Measurements from ENCODE around the gene SMAD3.

SMAD3 gene

GRCh38 chr15:67177752-67178151 lies 112.3 kb downstream of the SMAD3 start:
- H3K4me3 ChIP-seq (ENCODE audit: low read depth, low read length) = no peak overlapping the region
- in situ Hi-C loops (cut with HindIII; ENCODE audit: low sequenced_read_pairs) = no loop called here
- TF ChIP-seq CTCF (IDR thresholded peaks at IDR 0.05; ENCODE audit: low read depth, low read length, missing control alignments) = no peak
- DNase-seq (ENCODE audit: low read depth) = no peak

GRCh38 chr15:67178569-67179210 lies 113.3 kb downstream of the SMAD3 start:
- no peak for TF ChIP-seq CTCF (IDR thresholded peaks at IDR 0.05; ENCODE audit: low read depth, low read length, missing control alignments)
- DNase-seq (ENCODE audit: low read depth) = peak; percentile 95
- no peak overlapping the region for H3K4me3 ChIP-seq (ENCODE audit: low read depth, low read length)
- in situ Hi-C loops (cut with HindIII; ENCODE audit: low sequenced_read_pairs) = no loop called here

- in situ Hi-C loops (cut with HindIII; ENCODE audit: low sequenced_read_pairs) = no loop called here
Measured at GRCh38 chr15:67179411-67179995, 114.1 kb downstream of the SMAD3 start.

GRCh38 chr15:67180035-67180434 lies 114.6 kb downstream of the SMAD3 start:
- DNase-seq (ENCODE audit: low read depth) = no peak
- no peak for TF ChIP-seq CTCF (IDR thresholded peaks at IDR 0.05; ENCODE audit: low read depth, low read length, missing control alignments)
- in situ Hi-C loops (cut with HindIII; ENCODE audit: low sequenced_read_pairs) = no loop called here
- H3K4me3 ChIP-seq (ENCODE audit: low read depth, low read length) = no peak overlapping the region

More at GRCh38 chr15:67179411-67179995, 114.1 kb downstream of the SMAD3 start:
- no peak overlapping the region for H3K4me3 ChIP-seq (ENCODE audit: low read depth, low read length)
- no peak for TF ChIP-seq CTCF (IDR thresholded peaks at IDR 0.05; ENCODE audit: low read depth, low read length, missing control alignments)
- DNase-seq (ENCODE audit: low read depth) = no peak

GRCh38 chr15:67180514-67181191 lies 115.3 kb downstream of the SMAD3 start:
- no peak overlapping the region for H3K4me3 ChIP-seq (ENCODE audit: low read depth, low read length)
- in situ Hi-C loops (cut with HindIII; ENCODE audit: low sequenced_read_pairs) = no loop called here
- DNase-seq (ENCODE audit: low read depth) = no peak
- peak; percentile 11 for TF ChIP-seq CTCF (IDR thresholded peaks at IDR 0.05; ENCODE audit: low read depth, low read length, missing control alignments)

GRCh38 chr15:67181221-67181639 lies 115.8 kb downstream of the SMAD3 start:
- in situ Hi-C loops (cut with HindIII; ENCODE audit: low sequenced_read_pairs) = no loop called here

More at GRCh38 chr15:67181221-67181639, 115.8 kb downstream of the SMAD3 start:
- no peak overlapping the region for H3K4me3 ChIP-seq (ENCODE audit: low read depth, low read length)
- TF ChIP-seq CTCF (IDR thresholded peaks at IDR 0.05; ENCODE audit: low read depth, low read length, missing control alignments) = no peak
- DNase-seq (ENCODE audit: low read depth) = no peak
